Measurements from ENCODE around the gene ADGRF1.

Gene ADGRF1

DNA sequence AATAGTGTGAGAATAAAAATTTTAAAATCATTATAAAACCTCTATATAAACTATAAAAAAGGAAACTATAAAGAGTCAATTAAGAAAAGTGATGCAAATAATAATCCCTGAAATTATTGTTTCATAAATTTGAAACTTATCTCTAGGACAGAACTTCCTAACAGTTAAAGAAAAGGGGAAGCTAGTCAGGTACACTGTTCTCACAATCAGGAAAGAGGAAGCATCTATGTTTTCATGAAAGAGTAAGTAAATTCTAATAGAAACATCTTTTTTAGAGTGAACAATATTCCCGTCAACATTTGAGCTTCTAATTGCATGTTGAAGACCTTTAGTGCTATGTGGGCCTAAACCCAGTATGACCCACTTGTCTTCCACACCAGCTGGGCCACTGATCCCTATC is 1.2 kb upstream of the ADGRF1 start:
- peaks cover 3 to 8% of the 10 kb centered on the region in 2 donors for H3K4me1 ChIP-seq (ENCODE audit: control insufficient read depth in 2 of 2, insufficient read depth in 2 of 2, low read length in 2 of 2)
- H3K27ac ChIP-seq (ENCODE audit: low read depth in 2 of 2, low read length in 2 of 2): no peak overlapping the region
- no peaks in the 10 kb centered on the region for H3K36me3 ChIP-seq (ENCODE audit: control insufficient read depth in 2 of 2, insufficient read depth in 2 of 2, low read length in 2 of 2)
- no peak overlapping the region for H3K4me3 ChIP-seq (ENCODE audit: low read length in 2 of 2)
- no peaks in the 10 kb centered on the region for H3K9me3 ChIP-seq (ENCODE audit: control insufficient read depth in 2 of 2, low read length in 2 of 2)
- H3K27me3 ChIP-seq (ENCODE audit: control insufficient read depth in 2 of 2, insufficient read depth in 2 of 2, low read length in 2 of 2): no peaks in the 10 kb centered on the region
- no peak overlapping the region for H3K9ac ChIP-seq (ENCODE audit: low read depth in 1 of 2, low read length in 2 of 2)

DNA sequence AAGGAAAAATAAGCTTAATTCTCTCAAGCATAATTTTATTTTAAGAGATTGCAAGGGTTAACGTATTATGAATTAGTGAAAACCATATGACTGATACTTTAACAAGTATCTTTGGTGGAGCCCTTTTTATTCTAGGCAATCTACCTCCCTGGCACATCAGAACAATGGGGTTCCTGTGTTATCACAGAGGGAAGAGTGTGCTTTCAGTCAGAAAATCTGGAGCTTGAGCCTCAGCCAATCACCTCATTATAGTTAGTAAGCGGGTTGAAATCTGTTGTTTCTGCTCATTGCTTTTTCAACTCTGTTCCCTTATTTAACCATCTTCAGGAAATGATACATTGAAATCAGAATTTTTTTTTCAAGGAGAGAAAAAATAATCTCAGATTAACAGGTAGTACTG is 391 bp downstream of the ADGRF1 start:
- Histone ChIP-seq H3K4me3 (ENCODE audit: low read length in 2 of 2) (no peak overlapping the region), H3K4me1 (ENCODE audit: control insufficient read depth in 2 of 2, insufficient read depth in 2 of 2, low read length in 2 of 2) (peaks cover 2 to 3% of the 10 kb centered on the region in 2 donors), H3K36me3 (ENCODE audit: control insufficient read depth in 2 of 2, insufficient read depth in 2 of 2, low read length in 2 of 2) (no peaks in the 10 kb centered on the region), H3K9me3 (ENCODE audit: control insufficient read depth in 2 of 2, low read length in 2 of 2) (no peaks in the 10 kb centered on the region), H3K27ac (ENCODE audit: low read depth in 2 of 2, low read length in 2 of 2) (no peak overlapping the region), H3K9ac (ENCODE audit: low read depth in 1 of 2, low read length in 2 of 2) (no peak overlapping the region), H3K27me3 (ENCODE audit: control insufficient read depth in 2 of 2, insufficient read depth in 2 of 2, low read length in 2 of 2) (no peaks in the 10 kb centered on the region)

- H3K9ac ChIP-seq (ENCODE audit: low read depth in 1 of 2, low read length in 2 of 2): no peak overlapping the region
- no peaks in the 10 kb centered on the region for H3K4me1 ChIP-seq (ENCODE audit: control insufficient read depth in 2 of 2, insufficient read depth in 2 of 2, low read length in 2 of 2)
- no peak overlapping the region for H3K4me3 ChIP-seq (ENCODE audit: low read length in 2 of 2)
- H3K27me3 ChIP-seq (ENCODE audit: control insufficient read depth in 2 of 2, insufficient read depth in 2 of 2, low read length in 2 of 2): no peaks in the 10 kb centered on the region
- no peaks in the 10 kb centered on the region for H3K9me3 ChIP-seq (ENCODE audit: control insufficient read depth in 2 of 2, low read length in 2 of 2)
- H3K27ac ChIP-seq (ENCODE audit: low read depth in 2 of 2, low read length in 2 of 2): no peak overlapping the region
- H3K36me3 ChIP-seq (ENCODE audit: control insufficient read depth in 2 of 2, insufficient read depth in 2 of 2, low read length in 2 of 2): no peaks in the 10 kb centered on the region
Measured at GRCh38 chr6:47034926-47035325, 7.2 kb downstream of the ADGRF1 start.

DNA sequence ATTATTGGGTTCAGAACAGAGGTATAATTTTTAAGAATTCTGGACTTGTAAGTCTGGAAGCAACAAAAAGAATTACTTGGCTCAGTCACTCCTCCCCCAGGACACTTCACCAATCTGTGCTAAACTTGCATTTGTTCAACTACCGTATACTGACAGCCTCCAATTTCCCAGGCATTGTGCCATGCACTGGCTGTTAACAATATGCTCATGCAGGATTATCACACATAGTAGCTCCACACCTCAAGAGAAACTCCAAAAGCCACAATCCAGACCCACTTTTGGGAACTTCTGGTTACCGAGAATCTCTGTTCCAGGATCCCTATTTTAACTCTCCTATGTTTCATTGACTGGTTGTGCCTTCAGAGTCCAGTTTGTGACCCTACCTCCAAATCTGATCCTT is 7.7 kb downstream of the ADGRF1 start:
- no peaks in the 10 kb centered on the region for H3K9me3 ChIP-seq (ENCODE audit: control insufficient read depth in 2 of 2, low read length in 2 of 2)
- H3K9ac ChIP-seq (ENCODE audit: low read depth in 1 of 2, low read length in 2 of 2): no peak overlapping the region
- no peak overlapping the region for H3K27ac ChIP-seq (ENCODE audit: low read depth in 2 of 2, low read length in 2 of 2)
- H3K4me1 ChIP-seq (ENCODE audit: control insufficient read depth in 2 of 2, insufficient read depth in 2 of 2, low read length in 2 of 2): no peaks in the 10 kb centered on the region
- H3K4me3 ChIP-seq (ENCODE audit: low read length in 2 of 2): no peak overlapping the region
- no peaks in the 10 kb centered on the region for H3K36me3 ChIP-seq (ENCODE audit: control insufficient read depth in 2 of 2, insufficient read depth in 2 of 2, low read length in 2 of 2)
- H3K27me3 ChIP-seq (ENCODE audit: control insufficient read depth in 2 of 2, insufficient read depth in 2 of 2, low read length in 2 of 2): no peaks in the 10 kb centered on the region

DNA sequence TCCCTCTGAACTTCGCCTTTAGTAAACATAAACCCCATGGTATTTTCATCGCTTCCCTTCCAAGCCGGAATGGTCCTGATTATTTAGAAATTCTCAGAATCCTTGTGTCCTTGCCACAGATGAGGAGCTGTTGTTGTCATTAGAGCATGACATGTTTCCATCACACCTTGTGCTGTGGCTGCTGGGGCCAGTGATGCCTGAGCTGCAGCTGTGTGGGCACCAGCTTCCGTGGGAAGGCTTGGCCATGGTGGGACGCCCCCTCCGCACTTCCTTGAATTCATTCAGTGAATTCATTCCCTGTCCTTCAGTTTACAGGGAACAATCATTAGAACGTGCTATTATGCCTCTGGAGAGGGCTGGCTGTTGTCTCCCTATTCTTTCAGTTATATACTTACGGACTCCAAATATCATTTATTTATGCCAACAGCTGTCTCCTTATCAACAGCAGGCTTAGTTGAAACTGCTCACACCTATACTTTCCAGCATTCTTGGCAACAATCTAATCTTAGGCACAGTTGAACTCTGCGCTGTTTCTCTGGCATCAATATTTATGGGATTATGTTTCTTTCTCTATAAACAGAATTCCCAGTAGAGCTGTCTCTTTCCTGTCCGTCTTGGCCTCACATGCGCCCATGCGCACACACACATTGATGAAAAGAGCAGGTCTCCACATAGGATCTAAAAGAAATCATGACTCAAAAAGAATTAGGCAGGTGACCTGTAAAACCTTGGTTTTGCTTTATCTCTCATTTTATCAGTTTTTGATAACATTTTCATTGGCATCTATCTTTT is 9.0 kb downstream of the ADGRF1 start:
- Histone ChIP-seq H3K27me3 (ENCODE audit: control insufficient read depth in 2 of 2, insufficient read depth in 2 of 2, low read length in 2 of 2) (no peaks in the 10 kb centered on the region), H3K9ac (ENCODE audit: low read depth in 1 of 2, low read length in 2 of 2) (no peak overlapping the region), H3K9me3 (ENCODE audit: control insufficient read depth in 2 of 2, low read length in 2 of 2) (no peaks in the 10 kb centered on the region), H3K27ac (ENCODE audit: low read depth in 2 of 2, low read length in 2 of 2) (no peak overlapping the region), H3K4me3 (ENCODE audit: low read length in 2 of 2) (no peak overlapping the region), H3K36me3 (ENCODE audit: control insufficient read depth in 2 of 2, insufficient read depth in 2 of 2, low read length in 2 of 2) (no peaks in the 10 kb centered on the region), H3K4me1 (ENCODE audit: control insufficient read depth in 2 of 2, insufficient read depth in 2 of 2, low read length in 2 of 2) (no peaks in the 10 kb centered on the region)

GRCh38 chr6:47031656-47032055 is 10.5 kb downstream of the ADGRF1 start:
- H3K9me3 ChIP-seq (ENCODE audit: control insufficient read depth in 2 of 2, low read length in 2 of 2): no peaks in the 10 kb centered on the region
- H3K36me3 ChIP-seq (ENCODE audit: control insufficient read depth in 2 of 2, insufficient read depth in 2 of 2, low read length in 2 of 2): no peaks in the 10 kb centered on the region
- H3K4me3 ChIP-seq (ENCODE audit: low read length in 2 of 2): no peak overlapping the region
- H3K9ac ChIP-seq (ENCODE audit: low read depth in 1 of 2, low read length in 2 of 2): no peak overlapping the region
- no peaks in the 10 kb centered on the region for H3K4me1 ChIP-seq (ENCODE audit: control insufficient read depth in 2 of 2, insufficient read depth in 2 of 2, low read length in 2 of 2)
- no peak overlapping the region for H3K27ac ChIP-seq (ENCODE audit: low read depth in 2 of 2, low read length in 2 of 2)
- H3K27me3 ChIP-seq (ENCODE audit: control insufficient read depth in 2 of 2, insufficient read depth in 2 of 2, low read length in 2 of 2): no peaks in the 10 kb centered on the region

DNA sequence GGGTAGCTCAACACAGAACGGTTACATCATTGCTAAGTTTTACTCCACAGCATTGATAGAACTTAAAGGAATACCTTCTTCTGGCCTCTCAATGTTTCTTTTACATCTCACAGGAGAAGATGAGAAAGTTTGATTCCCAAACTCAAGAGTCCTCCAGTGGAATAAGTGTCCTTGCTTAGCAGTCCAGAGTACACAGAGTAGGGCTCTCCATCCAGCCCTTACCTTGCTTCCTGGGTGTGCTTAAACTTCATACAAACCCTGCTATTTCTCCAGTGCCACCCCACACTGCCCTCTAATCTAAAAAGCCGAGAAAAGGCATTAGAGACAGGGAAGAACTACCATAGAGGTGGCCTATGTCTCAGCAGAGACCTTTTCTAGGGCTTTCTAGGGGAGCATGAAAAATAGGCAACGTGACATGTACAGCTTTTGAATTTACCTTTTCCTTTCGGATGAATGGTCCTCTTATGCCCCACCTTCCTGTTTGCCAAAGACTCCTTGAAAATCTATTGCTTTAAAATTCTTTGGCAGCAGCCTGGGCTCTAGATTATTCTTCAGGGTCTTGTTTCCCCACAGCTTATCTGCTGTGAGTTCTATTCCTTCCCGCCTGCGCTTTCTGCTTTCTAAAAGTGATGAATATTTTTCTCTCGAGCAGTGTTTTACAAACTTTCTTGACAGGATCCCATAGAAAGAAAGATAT is 12.1 kb downstream of the ADGRF1 start:
- Histone ChIP-seq H3K4me3 (ENCODE audit: low read length in 2 of 2) (no peak overlapping the region), H3K36me3 (ENCODE audit: control insufficient read depth in 2 of 2, insufficient read depth in 2 of 2, low read length in 2 of 2) (no peaks in the 10 kb centered on the region), H3K4me1 (ENCODE audit: control insufficient read depth in 2 of 2, insufficient read depth in 2 of 2, low read length in 2 of 2) (no peaks in the 10 kb centered on the region), H3K9ac (ENCODE audit: low read depth in 1 of 2, low read length in 2 of 2) (no peak overlapping the region), H3K27me3 (ENCODE audit: control insufficient read depth in 2 of 2, insufficient read depth in 2 of 2, low read length in 2 of 2) (no peaks in the 10 kb centered on the region), H3K27ac (ENCODE audit: low read depth in 2 of 2, low read length in 2 of 2) (no peak overlapping the region), H3K9me3 (ENCODE audit: control insufficient read depth in 2 of 2, low read length in 2 of 2) (no peaks in the 10 kb centered on the region)

GRCh38 chr6:47028835-47029360 is 13.2 kb downstream of the ADGRF1 start:
- Histone ChIP-seq H3K9me3 (ENCODE audit: control insufficient read depth in 2 of 2, low read length in 2 of 2) (no peaks in the 10 kb centered on the region), H3K27me3 (ENCODE audit: control insufficient read depth in 2 of 2, insufficient read depth in 2 of 2, low read length in 2 of 2) (no peaks in the 10 kb centered on the region), H3K4me3 (ENCODE audit: low read length in 2 of 2) (no peak overlapping the region), H3K4me1 (ENCODE audit: control insufficient read depth in 2 of 2, insufficient read depth in 2 of 2, low read length in 2 of 2) (no peaks in the 10 kb centered on the region), H3K9ac (ENCODE audit: low read depth in 1 of 2, low read length in 2 of 2) (no peak overlapping the region), H3K36me3 (ENCODE audit: control insufficient read depth in 2 of 2, insufficient read depth in 2 of 2, low read length in 2 of 2) (no peaks in the 10 kb centered on the region), H3K27ac (ENCODE audit: low read depth in 2 of 2, low read length in 2 of 2) (no peak overlapping the region)

- H3K36me3 ChIP-seq (ENCODE audit: control insufficient read depth in 2 of 2, insufficient read depth in 2 of 2, low read length in 2 of 2): no peaks in the 10 kb centered on the region
Measured at GRCh38 chr6:47027315-47027714, 14.8 kb downstream of the ADGRF1 start.

GRCh38 chr6:47026679-47027078 is 15.5 kb downstream of the ADGRF1 start:
- H3K9ac ChIP-seq (ENCODE audit: low read depth in 1 of 2, low read length in 2 of 2): no peak overlapping the region
- H3K36me3 ChIP-seq (ENCODE audit: control insufficient read depth in 2 of 2, insufficient read depth in 2 of 2, low read length in 2 of 2): no peaks in the 10 kb centered on the region
- no peaks in the 10 kb centered on the region for H3K9me3 ChIP-seq (ENCODE audit: control insufficient read depth in 2 of 2, low read length in 2 of 2)

More at GRCh38 chr6:47027315-47027714, 14.8 kb downstream of the ADGRF1 start:
- Histone ChIP-seq H3K4me3 (ENCODE audit: low read length in 2 of 2) (no peak overlapping the region), H3K27me3 (ENCODE audit: control insufficient read depth in 2 of 2, insufficient read depth in 2 of 2, low read length in 2 of 2) (no peaks in the 10 kb centered on the region), H3K27ac (ENCODE audit: low read depth in 2 of 2, low read length in 2 of 2) (no peak overlapping the region), H3K4me1 (ENCODE audit: control insufficient read depth in 2 of 2, insufficient read depth in 2 of 2, low read length in 2 of 2) (no peaks in the 10 kb centered on the region), H3K9me3 (ENCODE audit: control insufficient read depth in 2 of 2, low read length in 2 of 2) (no peaks in the 10 kb centered on the region), H3K9ac (ENCODE audit: low read depth in 1 of 2, low read length in 2 of 2) (no peak overlapping the region)

More at GRCh38 chr6:47026679-47027078, 15.5 kb downstream of the ADGRF1 start:
- H3K27me3 ChIP-seq (ENCODE audit: control insufficient read depth in 2 of 2, insufficient read depth in 2 of 2, low read length in 2 of 2): no peaks in the 10 kb centered on the region
- no peak overlapping the region for H3K27ac ChIP-seq (ENCODE audit: low read depth in 2 of 2, low read length in 2 of 2)
- H3K4me3 ChIP-seq (ENCODE audit: low read length in 2 of 2): no peak overlapping the region
- no peaks in the 10 kb centered on the region for H3K4me1 ChIP-seq (ENCODE audit: control insufficient read depth in 2 of 2, insufficient read depth in 2 of 2, low read length in 2 of 2)
